ENCODE results near the gene PRDM2.

Gene PRDM2

GRCh38 chr1:13783551-13783950 is 83.6 kb downstream of the PRDM2 start:
- TF ChIP-seq ZNF214 (tag by site-specific recombination; IDR thresholded peaks at IDR 0.05; ENCODE audit: borderline replicate concordance), result no peak
- POLR2A ChIA-PET, result no interaction called here
- Histone ChIP-seq H3K36me3 (ENCODE audit: control insufficient read depth in 2 of 2, insufficient read depth in 1 of 2, low read length in 2 of 2) (peaks cover 10 to 82% of the 10 kb centered on the region in 2 experiments; a peak in 2 of 3 replicates), H3K9me3 (ENCODE audit: control insufficient read depth, insufficient read depth, low read depth, low read length) (no peaks in the 10 kb centered on the region), H3K27ac (ENCODE audit: extremely low read depth, low read depth, low read length) (no peak overlapping the region), H3K4me3 (ENCODE audit: low read depth, low read length) (no peak overlapping the region), H3K4me1 (ENCODE audit: control insufficient read depth, insufficient read depth, low read length) (no peaks in the 10 kb centered on the region)
- CTCF ChIA-PET, result interaction anchor here (1.3 to 1.9 kb wide), 2 partner anchors 24 to 58 kb away, joined by 3 to 5 read pairs; no protein-coding TSS in a partner anchor

- H3K9me3 ChIP-seq (ENCODE audit: control insufficient read depth, insufficient read depth, low read depth, low read length), result no peaks in the 10 kb centered on the region
- no peak overlapping the region for H3K27ac ChIP-seq (ENCODE audit: extremely low read depth, low read depth, low read length)
- no peak for TF ChIP-seq BCL11A (tag by site-specific recombination; IDR thresholded peaks at IDR 0.05; ENCODE audit: low read depth)
- TF ChIP-seq ZNF138 (tag by site-specific recombination; IDR thresholded peaks at IDR 0.05; ENCODE audit: borderline replicate concordance), result no peak
- no peak for TF ChIP-seq KLF8 (tag by site-specific recombination; IDR thresholded peaks at IDR 0.05)
- CTCF ChIA-PET, result interaction anchor here (0.6 to 1.9 kb wide), 2 partner anchors 59 to 1540 kb away, joined by 3 to 5 read pairs; no protein-coding TSS in a partner anchor
- no peaks in the 10 kb centered on the region for H3K4me1 ChIP-seq (ENCODE audit: control insufficient read depth, insufficient read depth, low read length)
- POLR2A ChIA-PET, result no interaction called here
- H3K4me3 ChIP-seq (ENCODE audit: low read depth, low read length), result no peak overlapping the region
- peaks cover 4 to 79% of the 10 kb centered on the region in 2 experiments; a peak in 1 of 3 replicates for H3K36me3 ChIP-seq (ENCODE audit: control insufficient read depth in 2 of 2, insufficient read depth in 1 of 2, low read length in 2 of 2)
Observed at GRCh38 chr1:13784971-13785370, 85.0 kb downstream of the PRDM2 start.

- no peaks in the 10 kb centered on the region for H3K9me3 ChIP-seq (ENCODE audit: control insufficient read depth, insufficient read depth, low read depth, low read length)
- peaks cover 0 to 64% of the 10 kb centered on the region in 2 experiments; a peak in 1 of 3 replicates for H3K36me3 ChIP-seq (ENCODE audit: control insufficient read depth in 2 of 2, insufficient read depth in 1 of 2, low read length in 2 of 2)
- H3K4me1 ChIP-seq (ENCODE audit: control insufficient read depth, insufficient read depth, low read length), result no peaks in the 10 kb centered on the region
- H3K4me3 ChIP-seq (ENCODE audit: low read depth, low read length), result no peak overlapping the region
- no peak for TF ChIP-seq ZNF658 (tag by site-specific recombination; IDR thresholded peaks at IDR 0.05)
- no peak for TF ChIP-seq ZNF654 (tag by site-specific recombination; IDR thresholded peaks at IDR 0.05; ENCODE audit: low read depth)
- no peak for TF ChIP-seq ZNF155 (tag by site-specific recombination; IDR thresholded peaks at IDR 0.05)
- TF ChIP-seq ZNF707 (tag by site-specific recombination; IDR thresholded peaks at IDR 0.05), result no peak
- TF ChIP-seq ZNF792 (tag by site-specific recombination; IDR thresholded peaks at IDR 0.05), result no peak
- no peak for TF ChIP-seq ZBTB48 (tag by site-specific recombination; IDR thresholded peaks at IDR 0.05)
- no peak for TF ChIP-seq ZNF302 (tag by site-specific recombination; IDR thresholded peaks at IDR 0.05; ENCODE audit: low read depth)
- no peak overlapping the region for H3K27ac ChIP-seq (ENCODE audit: extremely low read depth, low read depth, low read length)
- POLR2A ChIA-PET, result no interaction called here
- CTCF ChIA-PET, result interaction anchor here (0.7 kb wide), 1 partner anchor 247 kb away, joined by 3 read pairs; no protein-coding TSS in a partner anchor
Observed at GRCh38 chr1:13786541-13786940, 86.6 kb downstream of the PRDM2 start.

DNA sequence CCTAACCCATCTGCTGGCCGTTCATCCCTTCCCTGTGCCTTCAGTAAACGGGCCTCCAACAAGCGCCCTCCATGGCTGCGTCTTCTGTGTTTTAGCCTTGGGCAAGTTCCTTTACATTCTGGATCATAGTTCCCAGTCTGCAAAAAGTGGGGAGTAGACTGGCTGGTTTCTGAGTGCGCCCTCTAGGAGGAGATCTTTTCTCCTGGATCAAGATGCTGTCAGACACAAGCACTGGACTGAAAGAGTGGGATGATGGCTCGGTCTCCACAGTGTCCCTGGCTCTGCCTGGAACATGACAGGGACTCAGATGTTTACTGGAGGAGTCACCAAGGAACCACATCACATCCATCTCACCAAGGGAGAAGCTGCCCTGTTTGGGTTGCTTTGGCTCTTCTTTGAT is 88.8 kb downstream of the PRDM2 start:
- no peak overlapping the region for H3K27ac ChIP-seq (ENCODE audit: extremely low read depth, low read depth, low read length)
- H3K9me3 ChIP-seq (ENCODE audit: control insufficient read depth, insufficient read depth, low read depth, low read length), result no peaks in the 10 kb centered on the region
- H3K4me1 ChIP-seq (ENCODE audit: control insufficient read depth, insufficient read depth, low read length), result no peaks in the 10 kb centered on the region
- TF ChIP-seq ZNF785 (tag by site-specific recombination; IDR thresholded peaks at IDR 0.05) (no peak), ZNF394 (tag by site-specific recombination; IDR thresholded peaks at IDR 0.05; ENCODE audit: borderline replicate concordance) (no peak), ZNF335 (tag by site-specific recombination; conservative IDR thresholded peaks at IDR 0.05) (no peak), ZBTB20 (tag by site-specific recombination; IDR thresholded peaks at IDR 0.05) (no peak)
- TF ChIP-seq, protein P1, sequence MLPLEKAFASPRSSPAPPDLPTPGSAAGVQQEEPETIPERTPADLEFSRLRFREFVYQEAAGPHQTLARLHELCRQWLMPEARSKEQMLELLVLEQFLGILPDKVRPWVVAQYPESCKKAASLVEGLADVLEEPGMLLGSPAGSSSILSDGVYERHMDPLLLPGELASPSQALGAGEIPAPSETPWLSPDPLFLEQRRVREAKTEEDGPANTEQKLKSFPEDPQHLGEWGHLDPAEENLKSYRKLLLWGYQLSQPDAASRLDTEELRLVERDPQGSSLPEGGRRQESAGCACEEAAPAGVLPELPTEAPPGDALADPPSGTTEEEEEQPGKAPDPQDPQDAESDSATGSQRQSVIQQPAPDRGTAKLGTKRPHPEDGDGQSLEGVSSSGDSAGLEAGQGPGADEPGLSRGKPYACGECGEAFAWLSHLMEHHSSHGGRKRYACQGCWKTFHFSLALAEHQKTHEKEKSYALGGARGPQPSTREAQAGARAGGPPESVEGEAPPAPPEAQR (tag by site-specific recombination; IDR thresholded peaks at IDR 0.05), result no peak
- H3K4me3 ChIP-seq (ENCODE audit: low read depth, low read length), result no peak overlapping the region
- ChIA-PET CTCF (interaction anchor here (0.6 to 1.0 kb wide), 3 partner anchors 9 to 126 kb away, joined by 4 to 6 read pairs (median 4); no protein-coding TSS in a partner anchor), POLR2A (no interaction called here)
- peaks cover 0 to 49% of the 10 kb centered on the region in 2 experiments; a peak in 1 of 3 replicates for H3K36me3 ChIP-seq (ENCODE audit: control insufficient read depth in 2 of 2, insufficient read depth in 1 of 2, low read length in 2 of 2)

Data from HEK293 (cell line).